Right hindlimb (tissue), 1 donor: ENCODE measurements around the gene MARCO.
"Not testable (repeated sequence)": the region's sequence is repeated elsewhere in the genome, so short reads cannot be mapped to it uniquely, and the experiment has no call there.

Experiments
- DNase-seq: peaks from one replicate; pipeline ENCODE4 v3.0.0-alpha.2; 2018

MARCO gene

GRCh38 chr2:118975133-118975532, 33.1 kb downstream of the MARCO start:
- no peak for DNase-seq

GRCh38 chr2:118978064-118978463, 36.1 kb downstream of the MARCO start:
- no peak for DNase-seq

DNA sequence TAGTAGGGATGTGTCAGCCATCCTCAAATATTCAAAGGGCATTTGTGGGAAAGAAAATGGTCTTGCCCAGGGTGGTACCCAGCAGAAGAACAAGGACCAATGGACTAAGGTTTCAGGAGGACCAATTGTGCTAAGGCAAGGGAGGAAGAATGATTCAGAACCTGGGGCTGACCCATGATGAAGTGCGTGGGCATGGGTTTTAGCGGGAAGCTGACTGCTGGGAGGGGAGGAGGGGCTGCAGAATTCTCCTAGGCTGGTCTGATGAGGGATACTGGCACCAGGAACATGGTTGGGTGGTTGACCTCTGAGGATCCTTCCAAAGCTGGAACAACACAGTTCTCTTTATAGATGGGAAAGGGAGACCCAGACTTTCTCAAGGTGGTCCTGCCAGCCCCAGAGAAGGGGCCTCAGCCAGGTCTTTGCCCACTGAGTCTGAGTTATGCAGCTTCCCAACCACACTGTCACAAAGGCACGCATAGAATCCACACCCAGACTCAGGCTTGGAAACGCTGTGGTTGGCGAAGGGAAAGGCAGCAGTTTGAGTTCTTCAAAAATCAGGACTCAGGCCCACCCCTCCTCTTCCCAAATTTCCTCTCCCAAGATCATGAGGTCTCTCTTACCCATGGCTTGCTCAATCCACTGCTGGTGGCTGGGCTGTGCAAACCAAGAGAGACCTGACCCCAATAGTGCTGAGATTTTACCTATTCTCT, 37.3 kb downstream of the MARCO start:
- DNase-seq: no peak

DNA sequence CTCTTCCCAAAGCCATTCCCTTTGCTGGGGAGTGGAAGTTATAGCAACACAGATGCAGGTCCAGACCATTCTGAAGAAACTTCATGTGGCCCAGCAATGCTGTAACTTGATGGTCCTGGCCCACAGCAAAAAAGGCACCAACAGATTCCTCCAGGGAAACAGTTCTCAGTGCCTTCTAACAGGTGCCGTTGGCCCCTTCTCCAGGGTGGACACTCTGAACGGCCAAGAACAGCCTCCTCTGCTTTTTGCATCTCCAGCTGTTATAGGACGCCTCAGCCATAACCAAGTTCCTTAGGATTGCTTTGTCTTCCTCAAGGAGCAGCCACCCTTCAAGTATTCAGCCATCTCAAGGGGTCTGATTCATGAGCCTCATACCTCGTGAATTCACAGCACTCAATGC, 38.0 kb downstream of the MARCO start:
- DNase-seq: no peak

GRCh38 chr2:118980573-118980972, 38.6 kb downstream of the MARCO start:
- DNase-seq: no peak

DNA sequence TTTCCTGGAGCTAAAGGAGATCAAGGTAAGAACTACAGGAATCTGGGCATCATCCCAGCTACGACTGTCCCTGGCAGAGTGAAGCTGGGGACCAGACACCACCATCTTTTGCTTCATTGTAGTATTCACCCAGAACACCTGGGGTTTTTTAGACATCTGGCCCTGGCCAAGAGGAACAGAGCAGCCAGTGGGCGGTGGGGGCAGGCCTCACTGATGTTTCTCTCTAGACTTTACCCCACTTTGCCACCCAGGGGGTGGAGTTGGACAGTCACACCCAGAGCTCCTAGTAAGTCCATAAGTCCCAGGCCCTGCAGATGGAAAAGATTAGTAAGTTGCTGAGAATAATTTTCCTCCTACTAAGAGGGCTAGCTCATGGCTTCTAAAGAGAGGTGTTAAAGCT, 39.6 kb downstream of the MARCO start:
- DNase-seq: no peak

- no peak for DNase-seq
Observed at GRCh38 chr2:118982039-118982438, 40.0 kb downstream of the MARCO start.

DNA sequence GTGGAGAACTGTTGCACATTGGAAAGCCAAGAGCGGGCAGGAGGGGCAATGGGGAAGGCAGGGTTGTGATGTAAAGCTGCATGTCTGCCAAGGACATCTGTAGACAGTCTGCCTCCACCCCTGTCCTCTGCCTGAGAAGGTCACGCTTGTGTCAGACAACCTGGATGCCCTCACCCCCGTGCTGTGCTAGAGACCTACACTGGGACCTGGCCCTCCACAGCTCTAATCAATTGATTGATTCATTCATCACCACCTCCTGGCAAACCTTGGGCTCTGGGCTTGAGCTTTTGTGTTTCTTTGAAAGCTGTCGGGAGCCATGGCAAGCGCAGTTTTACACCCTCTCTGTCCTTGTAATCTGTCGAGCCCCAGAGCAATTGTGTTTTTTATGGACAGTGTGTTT, 41.1 kb downstream of the MARCO start:
- DNase-seq: no peak

- DNase-seq: no peak
Observed at GRCh38 chr2:118983915-118984314, 41.9 kb downstream of the MARCO start.

- no peak for DNase-seq
Observed at GRCh38 chr2:118986738-118987137, 44.7 kb downstream of the MARCO start.

GRCh38 chr2:118987886-118988285, 45.9 kb downstream of the MARCO start:
- no peak for DNase-seq

DNA sequence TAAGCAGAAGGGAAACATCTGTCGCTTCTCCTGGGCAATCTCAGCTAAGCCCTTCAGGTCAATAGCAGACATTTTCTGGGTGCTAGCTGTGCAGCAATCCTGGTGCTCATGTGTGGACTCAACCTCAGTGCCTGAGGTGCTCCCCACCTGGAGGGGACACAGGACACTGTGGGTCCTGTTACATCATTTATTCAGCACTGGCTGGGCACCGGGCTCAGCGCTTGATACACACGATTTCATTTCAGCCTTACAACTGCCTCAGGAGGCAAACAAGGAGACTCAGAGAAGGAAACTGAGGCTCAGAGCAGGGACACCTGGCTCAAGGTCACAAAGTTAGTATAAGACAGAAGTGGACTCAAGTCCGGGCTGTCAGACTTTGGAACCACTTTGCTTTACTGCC, 46.7 kb downstream of the MARCO start:
- no peak for DNase-seq

DNA sequence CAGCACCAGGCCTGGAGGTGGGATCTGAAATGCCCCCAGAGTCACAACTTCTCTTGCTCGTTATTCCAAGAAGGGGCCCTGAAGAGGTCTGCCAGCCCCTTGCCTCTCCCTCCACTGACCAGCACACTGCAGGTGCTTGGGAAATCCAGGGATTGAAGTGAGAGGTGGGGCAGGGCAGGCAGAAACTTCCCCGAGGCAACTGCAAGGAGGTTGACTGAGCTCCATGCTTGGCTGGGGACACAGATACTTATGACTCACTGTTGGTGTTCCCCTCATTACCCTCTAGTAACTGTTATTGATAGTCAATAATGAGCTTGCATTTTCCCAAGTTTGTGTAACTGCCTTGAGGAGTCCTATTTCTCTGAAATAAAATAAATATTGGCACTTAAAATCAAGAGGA, 47.5 kb downstream of the MARCO start:
- DNase-seq: peak; percentile 2

- no peak for DNase-seq
Observed at GRCh38 chr2:118990757-118991545, 49.0 kb downstream of the MARCO start.

GRCh38 chr2:118991554-118991953, 49.6 kb downstream of the MARCO start:
- no peak for DNase-seq

- no peak for DNase-seq
Observed at GRCh38 chr2:118992740-118993391, 50.9 kb downstream of the MARCO start.

DNA sequence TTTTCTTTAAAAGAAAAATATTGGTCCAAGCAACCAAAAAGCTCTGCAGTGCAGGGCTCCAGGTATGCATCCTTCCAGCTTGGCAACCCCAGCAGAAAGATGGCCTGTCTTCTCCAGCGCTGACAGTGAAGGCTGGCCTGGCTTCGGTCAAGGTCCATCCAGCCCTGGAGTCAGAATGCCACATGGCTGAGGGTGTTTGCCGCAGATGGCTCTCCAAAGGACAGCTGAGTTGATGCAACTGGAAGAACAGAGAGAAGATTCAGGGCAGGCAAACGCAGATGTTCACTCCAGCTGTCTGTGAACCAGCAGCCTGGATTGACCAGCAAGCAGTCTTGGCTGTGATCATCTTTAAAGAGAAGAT, 51.4 kb downstream of the MARCO start:
- peak; percentile 28 for DNase-seq

DNA sequence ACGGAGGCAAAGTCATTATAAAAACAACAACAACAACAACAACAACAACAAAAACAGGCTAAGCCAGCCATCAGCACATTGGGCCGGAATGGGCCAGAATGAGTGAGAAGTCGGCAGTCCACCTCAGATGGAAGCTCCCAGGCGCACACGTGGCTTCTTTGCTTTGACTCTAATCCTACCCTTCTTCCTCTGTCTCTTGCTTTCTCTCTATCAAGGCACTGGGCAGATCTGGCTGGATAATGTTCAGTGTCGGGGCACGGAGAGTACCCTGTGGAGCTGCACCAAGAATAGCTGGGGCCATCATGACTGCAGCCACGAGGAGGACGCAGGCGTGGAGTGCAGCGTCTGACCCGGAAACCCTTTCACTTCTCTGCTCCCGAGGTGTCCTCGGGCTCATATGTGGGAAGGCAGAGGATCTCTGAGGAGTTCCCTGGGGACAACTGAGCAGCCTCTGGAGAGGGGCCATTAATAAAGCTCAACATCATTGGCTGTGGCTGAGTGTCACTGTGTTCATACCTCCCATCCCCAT, 52.2 kb downstream of the MARCO start:
- no peak for DNase-seq

DNA sequence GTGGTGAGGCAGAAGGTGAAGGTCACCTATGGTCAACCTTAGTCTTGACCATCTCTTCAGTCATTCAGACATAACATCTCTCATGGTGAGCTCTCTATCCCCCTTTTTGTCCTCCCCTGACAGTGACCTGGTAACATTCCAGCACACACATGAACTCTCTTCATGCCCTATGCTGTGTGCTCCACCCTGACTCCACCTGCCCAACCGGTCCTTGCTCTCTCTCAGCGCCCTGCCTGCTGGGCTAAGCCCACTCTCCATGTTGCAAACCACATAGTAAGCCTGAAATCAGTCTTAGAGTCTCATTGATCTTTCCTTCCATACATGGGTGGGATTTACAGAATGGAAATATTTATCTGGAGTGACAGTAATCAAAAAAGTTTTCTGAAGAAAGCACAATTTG, 52.8 kb downstream of the MARCO start:
- DNase-seq: no peak

DNA sequence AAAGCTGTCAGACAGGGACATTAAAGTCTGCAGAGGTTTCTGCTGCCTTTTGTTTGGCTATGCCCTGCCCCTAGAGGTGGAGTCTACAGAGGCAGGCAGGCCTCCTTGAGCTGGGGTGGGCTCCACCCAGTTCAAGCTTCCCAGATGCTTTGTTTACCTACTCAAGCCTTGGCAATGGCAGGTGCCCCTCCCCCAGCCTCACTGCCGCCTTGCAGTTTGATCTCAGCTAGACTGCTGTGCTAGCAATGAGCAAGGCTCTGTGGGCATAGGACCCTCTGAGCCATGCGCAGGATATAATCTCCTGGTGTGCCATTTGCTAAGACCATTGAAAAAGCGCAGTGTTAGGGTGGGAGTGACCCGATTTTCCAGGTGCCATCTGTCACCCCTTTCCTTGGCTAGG, 61.9 kb downstream of the MARCO start:
- not testable (repeated sequence) for DNase-seq

DNA sequence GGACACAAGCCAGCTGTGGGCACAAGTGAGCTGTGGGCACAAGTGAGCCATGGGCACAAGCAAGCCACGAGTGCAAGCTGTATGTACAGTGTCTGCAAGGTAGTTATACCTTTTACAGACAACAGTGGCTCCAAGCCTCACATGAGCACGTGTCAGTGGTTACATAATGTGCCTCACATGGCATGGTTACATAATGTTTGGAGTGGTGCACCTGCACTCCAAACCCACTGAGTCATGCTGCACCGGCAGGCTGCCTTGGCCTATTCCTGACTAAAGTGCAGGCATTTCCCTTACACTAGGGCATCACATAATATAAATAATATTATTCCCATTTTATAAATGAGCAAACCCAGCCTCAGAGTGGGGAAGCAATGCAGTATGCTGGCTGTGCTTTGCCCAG, 62.6 kb downstream of the MARCO start:
- no peak for DNase-seq

DNA sequence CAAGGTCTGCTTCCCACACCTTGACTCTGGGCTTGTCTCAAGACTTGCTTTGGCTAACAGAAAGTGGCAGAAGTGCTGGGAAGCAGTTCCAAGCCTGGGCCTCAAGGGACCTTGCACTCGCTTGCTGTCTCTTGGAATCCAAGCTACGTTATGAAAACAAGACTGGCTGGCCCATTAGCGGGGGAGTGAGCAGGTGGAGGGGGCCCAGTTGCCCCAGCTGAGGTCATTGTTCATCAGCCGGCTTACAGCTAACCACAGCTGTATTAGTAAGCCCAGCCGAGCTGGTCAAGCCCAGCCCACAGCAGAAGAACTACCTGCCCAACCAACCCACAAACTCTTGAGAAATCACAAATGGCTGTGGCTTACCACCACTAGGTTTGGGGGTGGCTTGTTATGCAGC, 63.1 kb downstream of the MARCO start:
- no peak for DNase-seq

GRCh38 chr2:119005555-119005954, 63.6 kb downstream of the MARCO start:
- DNase-seq: no peak

GRCh38 chr2:119006441-119006840, 64.4 kb downstream of the MARCO start:
- DNase-seq: no peak
